NAMALWA (cell line): ENCODE data around the gene CCDC12.

ENCODE experiments used
- DNase-seq: peaks from one replicate; pipeline ENCODE4 v3.0.0-alpha.2; 2015; ENCODE audit warnings: low spot score

The CCDC12 gene

DNA sequence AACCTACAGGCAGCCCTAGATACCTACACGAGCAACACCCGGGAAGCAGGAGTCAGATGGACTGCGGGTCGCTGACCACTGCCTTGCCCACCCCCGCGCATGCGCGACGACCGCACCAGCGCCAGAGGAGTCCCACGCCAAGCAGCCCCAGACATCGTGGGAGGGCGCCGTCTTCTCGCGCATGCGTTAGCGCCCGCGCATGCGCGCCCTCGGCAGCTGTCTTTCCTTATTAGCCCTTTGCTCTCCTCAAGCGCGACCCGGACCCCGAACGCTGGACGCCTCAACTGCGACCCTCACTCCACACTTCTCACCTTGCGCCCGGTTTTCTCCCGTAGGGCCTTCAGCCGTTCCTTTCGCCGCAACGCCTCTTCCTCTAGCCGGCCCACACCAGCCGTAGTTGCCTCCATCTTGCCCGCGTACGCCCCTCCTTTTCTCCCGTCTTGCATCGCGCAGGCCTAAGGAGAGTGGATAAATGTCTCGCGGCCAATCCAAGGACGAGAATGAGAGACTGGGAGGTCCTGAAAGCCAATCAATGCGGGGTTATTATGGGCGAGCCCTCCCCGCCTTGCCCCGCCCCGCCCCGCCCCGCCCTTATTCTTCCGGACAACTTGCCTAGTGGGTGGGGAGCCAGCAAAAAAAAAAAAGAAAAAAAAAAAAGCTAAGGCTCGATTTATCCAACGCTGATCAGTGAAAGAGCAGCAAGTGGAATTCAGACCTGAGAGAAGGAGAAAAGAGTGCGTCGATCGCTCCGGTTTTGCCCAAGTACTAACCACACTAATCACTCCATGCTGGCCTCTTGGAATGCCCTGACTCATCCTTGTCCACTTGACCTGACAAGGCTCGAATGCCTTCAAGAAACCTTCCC is at the start of gene CCDC12:
CCDC12 (minus strand) TSS at position 420 of the 865 bp plus-strand sequence; CDS start at position 407, 13 bp downstream.
- DNase-seq = peak; percentile 96

DNA sequence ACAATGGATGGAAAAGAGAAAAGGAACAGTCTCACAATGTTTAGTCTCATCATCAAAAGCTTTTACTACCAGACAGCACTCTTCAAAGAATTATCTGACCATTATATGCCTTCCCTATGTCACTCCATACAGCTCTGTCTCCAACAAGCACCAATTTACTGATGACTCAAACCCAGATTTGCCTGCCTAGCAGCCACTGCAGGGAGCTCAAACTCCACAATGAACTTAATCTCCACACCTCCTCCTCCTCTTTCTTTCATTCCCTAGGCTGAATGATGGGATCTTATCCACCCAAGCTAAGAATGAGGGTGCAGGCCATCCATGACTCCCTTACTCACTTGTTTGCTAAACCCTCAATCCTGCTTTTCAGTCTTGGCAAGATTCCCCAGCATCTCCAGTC is 48.4 kb upstream of the CCDC12 start:
- DNase-seq = no peak

DNA sequence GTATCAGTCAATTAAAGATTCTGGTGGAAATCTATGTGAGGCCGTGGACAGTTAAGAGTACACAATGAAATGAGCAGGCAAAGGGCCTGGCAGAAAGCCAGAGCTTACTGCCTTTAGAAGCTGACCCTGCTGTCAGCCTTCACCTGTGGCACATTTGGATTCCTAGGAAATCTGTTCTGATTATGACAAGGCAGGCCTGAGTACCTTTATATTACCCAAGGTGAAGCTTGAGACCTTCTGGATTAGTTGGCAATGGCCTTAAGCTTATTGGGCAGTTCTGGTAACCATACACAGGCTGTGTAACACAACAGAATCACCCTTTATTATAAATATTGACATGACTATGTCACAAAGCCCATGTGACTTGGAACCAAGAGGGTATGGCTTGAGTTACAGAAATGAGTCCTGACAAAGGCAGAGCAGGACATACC is 46.1 kb upstream of the CCDC12 start:
- DNase-seq = no peak

DNA sequence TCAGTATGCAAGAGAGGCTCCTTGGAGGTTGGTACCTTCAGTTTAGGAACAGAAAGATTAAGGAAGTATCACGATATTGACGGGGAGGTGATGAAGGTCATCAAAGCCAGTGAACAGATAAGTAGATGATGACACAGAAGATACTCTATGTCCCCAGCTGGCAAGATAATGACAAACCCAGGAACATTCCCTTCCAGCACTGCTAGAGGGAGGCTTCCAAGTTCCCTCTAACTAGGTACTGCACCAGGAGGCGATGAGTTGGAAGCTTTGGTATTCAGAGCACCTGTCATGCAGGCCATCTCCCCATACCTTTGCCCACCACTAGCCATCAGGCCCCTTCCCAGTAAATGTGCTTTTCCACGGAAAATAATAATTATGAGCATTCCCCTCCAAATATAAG is 43.8 kb upstream of the CCDC12 start:
- DNase-seq = no peak

DNA sequence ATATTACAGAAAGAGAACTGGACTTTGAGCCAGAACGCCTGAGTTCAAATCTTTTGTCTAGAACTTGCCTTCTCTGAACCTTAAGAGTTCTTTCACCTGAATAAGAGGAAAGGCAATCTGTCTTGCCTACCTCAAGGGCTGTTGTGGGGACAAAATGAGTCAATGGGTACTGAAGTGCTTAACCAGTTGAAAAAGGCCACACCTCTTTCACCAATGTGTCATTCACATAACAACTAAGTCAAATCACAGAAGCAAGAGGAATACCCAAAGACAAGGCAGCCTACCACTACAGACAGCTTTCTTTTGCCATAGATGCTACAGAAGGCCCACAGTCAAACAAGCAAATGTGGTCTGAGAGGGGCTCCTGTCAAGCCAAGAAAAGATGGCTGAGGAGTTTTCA is 42.7 kb upstream of the CCDC12 start:
- no peak for DNase-seq

DNA sequence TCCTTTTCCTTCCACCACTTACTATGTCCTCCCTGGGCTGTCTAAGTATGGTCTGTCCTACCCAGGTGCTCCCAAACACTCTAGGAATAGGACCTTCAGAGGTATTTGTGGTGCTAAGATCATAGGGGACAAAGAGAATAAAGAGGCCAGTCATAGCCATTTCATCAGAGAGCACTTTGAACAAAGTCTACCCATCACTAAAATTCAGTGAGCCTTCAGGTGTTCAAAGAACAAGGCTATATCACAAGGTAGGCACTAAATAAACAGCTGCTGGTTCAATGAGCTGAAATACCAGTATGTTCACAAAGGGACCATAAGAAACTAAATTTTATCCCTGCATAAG is 41.7 kb upstream of the CCDC12 start:
- DNase-seq = no peak

DNA sequence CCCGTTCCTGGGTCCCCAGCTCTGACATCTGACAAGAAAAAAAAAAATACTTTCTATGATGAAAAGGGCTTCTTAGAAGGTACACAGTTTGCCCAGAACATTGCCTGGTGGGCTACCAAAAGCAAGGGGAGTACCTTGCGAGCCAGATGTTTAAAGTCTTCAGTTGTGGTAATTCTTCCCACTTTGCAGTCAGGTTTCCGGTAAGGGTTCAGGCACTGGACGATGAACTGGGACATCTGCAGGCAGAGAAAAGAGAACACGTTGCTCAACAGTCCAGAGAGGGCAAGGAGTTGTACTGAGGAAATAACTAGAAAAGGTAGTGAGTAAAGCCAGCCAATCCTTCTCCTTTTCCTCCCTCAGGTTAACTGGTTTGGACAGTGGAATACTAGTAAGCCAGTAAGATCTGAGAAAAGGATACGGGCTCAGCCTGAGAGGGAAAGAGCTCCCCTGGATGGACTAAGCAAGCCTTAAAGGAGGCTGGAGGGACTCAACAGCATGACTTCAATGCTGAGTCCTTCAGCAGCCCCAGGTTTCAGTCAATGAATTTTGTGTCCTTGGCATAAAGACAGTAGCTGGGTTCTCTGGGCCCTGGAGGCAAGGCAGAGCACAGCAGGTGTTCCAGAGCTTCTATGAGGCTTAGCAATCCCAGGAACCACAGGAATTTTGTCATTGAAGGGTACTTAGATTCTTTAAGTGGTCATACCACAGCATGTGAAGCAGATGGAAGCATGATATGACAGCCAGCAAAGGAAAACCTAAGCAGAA is 41.1 kb upstream of the CCDC12 start:
- DNase-seq = no peak

DNA sequence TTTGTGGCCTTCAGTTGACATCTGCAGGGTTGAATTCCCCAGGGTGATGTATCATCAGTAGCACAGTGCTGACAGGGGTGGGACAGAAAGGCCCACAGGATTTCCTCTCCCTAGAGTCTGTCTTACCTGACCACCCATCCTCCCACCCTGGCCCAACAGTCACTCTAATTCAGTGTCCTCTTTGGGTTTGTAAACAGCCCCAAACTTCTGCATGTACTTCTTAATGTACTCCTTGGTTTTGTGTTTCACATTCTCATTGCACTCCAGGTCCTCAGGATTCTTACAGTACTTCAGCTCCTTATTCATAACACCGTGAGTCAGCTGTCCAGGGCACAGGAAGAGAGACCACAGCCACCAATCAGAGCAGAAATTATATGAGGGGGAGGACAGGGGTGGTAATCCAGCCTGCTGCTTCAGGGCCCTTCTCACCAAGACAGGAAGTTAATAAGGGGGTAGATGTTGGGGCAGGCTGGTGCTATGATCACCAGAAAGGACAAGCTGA is 40.4 kb upstream of the CCDC12 start:
- peak; percentile 47 for DNase-seq

DNA sequence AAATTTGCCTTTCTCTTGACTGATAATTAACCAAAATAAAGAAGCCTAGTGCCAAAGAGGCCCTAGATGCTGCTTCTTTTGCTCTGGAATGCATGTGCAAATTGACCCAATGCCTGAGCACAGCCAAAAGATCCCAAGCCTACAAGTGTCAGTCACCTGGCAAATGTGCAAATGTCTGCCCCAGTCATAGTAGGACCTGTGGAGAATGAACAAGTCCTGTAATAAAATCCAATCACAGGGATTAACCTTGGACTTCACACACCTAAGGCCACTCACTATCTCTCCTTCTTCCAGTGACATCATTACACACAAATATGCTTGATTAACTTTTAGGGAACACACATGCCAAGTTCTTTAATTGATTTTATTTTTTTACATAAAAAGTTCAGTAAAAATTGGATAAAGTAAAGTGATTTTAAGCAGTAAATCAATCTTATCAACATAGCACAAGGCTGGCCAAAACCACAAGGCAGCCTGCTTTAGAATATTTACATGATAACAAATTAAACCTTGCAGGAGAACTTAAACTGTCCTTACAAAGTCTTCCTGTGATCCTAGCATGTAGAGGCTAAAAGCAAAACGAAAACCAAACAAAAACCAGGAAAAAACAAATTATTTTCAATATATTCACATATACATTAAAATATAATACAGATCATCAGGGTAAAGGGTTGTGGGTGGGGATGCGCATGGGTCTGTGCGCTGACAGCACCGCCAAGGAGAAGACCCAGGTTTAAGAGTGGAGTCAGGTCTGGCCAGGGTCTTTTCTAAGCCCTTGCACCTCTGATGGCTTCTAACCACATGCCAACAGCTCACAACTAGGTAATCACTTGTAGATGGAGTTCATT is 39.8 kb upstream of the CCDC12 start:
- DNase-seq = no peak

DNA sequence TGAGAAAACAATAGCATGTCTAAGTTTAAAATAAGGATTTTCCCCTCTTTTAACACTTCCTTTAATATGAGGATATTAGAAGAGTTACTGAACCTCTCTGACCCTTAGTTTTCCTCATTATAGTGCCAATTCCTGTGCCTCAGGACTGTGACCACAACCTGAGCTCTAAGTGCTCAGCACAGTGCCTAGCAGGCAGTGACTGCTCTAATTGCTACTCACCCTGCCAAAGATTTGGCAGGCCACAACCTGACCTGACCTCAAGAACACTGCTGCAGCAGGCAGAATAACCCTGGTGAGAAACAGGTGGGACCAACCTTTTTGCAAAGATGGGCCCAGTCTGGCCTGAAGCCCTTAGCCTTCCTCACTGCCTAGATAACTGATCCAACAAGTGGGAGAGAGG is 38.6 kb upstream of the CCDC12 start:
- no peak for DNase-seq

DNA sequence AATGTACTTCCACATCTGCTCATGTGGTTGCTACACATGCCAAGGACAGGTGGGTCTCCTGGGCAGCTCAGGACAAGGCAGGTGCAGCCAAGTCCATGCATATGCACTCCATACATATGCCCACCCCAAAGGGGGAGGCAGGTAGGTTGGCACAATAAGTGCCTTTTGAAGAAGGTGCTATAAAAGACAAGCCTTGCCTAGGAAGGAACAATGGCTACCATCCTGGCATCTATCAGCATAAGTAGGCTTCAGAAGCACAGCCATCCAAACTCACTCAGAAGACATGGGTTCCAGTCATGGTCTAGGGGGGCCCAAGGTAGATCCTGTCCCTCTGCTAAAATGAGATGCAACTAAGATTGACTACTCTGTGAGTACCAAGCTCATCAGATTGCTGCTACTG is 37.5 kb upstream of the CCDC12 start:
- no peak for DNase-seq

DNA sequence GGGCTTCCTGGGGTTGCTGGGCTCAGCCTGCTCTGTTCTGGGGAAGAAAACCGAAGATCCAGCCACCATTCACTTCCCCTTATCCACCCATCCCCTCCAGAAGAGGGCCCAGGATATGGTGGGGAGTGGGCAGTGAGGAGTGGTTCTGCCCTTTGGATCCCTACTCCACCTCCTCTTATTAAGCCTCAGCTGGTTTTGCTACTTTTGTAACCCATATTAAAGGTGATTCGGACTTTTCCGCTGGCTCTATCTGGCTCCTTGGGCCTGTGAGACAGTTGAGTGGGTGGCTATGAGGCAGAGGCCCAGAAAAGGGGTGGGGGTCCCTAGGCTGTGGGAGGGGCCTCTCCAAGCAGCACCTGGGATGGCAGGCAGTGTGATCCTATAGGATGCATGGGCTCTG is 36.7 kb upstream of the CCDC12 start:
- DNase-seq = no peak

DNA sequence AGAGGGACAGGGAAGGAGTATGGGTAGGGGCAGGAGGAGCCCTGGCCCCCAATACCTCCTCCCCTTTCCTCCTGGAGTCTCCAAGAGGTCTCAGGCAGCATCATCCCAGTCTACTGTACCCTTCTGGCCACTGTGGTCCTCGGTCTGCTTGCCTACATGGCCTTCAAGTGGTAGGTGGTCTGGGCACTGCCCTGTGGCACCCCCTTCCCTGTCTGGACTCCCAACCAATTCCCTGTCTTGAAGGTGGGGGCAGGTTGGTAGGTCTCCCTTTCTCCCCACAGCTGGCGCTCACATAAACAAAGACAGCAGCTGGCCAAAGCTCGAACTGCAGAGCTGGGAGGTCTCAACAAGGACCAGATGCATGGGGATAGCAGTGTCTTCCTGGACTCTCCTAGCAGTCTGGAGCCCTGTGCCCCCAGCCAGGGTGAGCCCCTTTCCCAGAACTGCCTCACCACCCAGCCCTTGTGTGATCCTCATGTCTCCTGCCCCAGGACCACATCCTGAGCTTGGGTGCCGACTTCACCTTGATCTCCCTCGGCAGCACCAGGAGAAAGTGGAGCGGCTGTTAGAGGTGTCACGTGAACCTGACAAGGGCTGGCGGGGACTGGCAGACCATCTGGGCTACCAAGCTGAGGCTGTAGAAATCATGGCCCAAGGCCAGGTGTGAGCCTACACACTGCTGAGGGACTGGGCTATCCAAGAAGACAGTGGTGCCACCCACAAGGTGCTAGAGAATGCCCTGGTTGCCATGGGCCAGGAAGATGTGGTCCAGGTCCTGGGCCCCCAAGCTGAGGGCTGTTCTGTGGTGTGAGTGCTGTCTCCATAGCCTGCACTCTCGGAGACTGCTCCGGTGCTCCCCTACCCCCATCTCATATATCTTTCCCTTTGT is 36.0 kb upstream of the CCDC12 start:
- no peak for DNase-seq

DNA sequence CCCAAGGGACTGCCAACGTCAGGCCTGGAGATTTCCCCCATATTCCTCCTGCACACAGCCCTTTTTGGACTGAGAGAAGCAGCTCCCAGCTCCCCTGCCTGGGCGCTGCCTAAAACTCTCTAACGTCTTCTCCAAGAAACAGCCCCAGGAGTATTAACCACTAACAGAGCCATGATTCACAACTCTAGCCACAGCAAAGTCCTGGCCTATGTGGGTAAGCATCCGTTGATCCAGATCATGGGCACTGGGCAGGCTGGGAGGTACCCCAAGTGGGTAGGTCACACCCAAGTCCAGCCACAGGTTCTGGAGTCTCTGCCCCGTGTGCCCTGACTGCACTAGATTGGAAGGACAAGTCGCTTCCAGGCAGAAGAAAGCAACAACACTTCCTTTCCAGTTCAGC is 34.8 kb upstream of the CCDC12 start:
- no peak for DNase-seq

DNA sequence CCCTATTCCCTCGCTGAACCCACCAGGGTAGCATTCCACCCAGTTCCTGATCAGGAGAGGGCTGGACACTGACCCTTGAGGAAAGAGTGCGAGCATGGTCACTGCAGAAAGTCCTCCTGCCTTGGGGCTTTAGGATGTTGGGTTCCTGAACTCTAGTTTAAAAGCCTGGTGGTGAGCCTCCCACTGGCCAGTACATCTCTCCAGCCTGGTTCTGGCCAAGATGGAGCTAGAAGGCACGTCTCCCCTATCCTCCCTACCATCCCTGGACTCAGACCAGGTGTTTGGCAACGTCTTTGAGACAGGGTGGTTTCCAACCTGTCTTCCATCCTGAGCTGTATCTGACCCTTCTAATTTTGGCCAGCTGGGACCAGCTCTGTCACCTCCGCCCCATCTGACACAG is 34.4 kb upstream of the CCDC12 start:
- no peak for DNase-seq

DNA sequence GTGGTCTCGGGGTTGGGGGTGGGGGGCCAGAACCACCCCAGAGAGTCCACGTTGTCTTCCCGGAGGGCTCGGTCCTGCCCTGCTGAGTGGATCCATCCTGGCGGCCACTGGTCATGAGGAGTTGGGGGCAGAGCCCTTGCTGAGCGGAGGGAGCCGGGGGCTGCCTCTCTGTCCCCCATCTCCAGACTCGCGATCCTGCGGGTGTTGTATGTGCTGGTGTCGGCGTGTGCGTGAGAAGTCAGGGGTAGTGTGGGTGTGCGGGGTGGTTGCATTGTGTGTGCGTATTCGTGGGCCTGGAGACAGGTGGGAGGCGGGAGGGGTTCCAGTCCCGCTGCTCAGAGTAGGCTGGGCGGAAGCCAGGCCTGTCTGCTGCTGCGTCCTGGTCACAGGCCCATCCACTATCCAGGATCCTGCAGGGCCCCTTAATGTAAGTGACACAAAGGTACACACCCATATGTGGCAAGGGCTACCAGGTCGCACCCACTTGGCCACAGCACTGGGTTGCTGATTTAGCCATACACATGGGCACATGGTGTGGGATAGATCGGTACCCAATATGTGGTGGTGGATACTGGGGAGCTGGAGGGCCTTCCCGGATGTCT is 33.7 kb upstream of the CCDC12 start:
- no peak for DNase-seq

DNA sequence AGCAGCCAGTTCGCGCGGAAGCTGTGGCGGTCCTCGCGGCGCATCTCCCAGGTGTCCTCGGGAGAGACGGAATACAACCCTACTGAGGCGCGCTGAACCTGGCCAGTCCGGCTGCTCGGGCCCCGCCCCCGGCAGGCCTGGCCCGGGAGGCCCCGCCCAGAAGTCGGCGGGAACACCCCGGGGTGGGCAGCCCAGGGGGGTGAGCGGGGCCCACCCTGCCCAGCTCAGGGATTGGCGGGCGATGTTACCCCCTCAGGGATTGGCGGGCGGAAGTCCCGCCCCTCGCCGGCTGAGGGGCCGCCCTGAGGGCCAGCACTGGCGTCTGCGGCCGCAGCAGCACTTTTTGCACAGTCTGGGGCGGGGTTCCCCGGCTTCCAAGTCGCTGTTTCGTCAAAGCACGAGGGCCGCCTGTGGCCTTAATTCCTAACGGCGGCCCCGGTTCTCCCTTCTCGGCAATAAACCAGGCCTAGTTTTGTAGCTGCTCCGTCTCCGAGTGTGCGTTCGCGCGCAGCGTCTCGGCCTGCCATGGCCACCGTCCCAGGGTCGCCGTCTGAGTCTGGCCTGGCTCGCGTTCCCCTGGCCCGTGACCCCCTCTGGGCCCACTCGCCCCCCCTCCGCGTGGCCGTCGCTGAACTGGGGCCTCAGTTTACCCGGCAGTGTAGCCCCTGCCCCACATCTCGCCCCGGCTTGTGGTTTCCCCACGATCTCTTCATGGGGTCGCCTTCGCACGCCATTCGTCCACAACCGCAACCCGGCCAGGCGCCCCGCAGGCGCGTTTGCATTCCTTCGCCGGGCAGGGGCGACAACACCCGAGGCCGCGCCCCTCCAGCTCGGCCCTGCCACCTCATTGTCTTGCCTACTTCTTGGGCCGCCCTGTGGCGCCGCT is 32.9 kb upstream of the CCDC12 start:
- DNase-seq = no peak

DNA sequence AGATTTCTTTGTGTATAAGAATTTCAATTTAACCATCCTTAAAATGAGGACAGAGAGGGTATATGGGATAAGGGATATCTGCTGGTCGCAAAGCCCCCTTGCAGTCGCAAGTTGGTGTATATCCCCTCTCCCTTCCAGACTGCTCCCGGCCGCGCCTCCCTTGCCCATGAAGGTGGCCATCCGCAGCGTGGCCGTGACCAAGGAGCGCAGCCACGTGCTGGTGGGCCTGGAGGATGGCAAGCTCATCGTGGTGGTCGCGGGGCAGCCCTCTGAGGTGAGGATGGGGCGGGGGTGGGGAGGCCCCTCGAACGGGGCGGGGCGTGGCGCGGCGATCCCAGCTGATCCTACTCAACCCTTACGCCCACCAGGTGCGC is 32.3 kb upstream of the CCDC12 start:
- no peak for DNase-seq

DNA sequence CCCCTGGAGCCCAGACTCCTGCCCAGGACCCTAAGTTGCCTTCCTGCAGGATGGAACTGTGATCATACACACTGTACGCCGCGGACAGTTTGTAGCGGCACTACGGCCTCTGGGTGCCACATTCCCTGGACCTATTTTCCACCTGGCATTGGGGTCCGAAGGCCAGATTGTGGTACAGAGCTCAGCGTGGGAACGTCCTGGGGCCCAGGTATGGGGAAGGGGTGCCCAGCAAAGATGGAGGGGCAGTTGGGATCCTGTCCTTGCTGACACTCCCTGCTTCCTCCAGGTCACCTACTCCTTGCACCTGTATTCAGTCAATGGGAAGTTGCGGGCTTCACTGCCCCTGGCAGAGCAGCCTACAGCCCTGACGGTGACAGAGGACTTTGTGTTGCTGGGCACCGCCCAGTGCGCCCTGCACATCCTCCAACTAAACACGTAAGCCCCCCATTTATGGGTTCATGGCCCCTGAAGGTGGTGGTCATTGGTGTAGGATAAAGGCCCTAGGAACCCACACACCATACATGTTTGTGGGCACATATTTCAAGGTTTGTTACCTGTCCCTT is 31.8 kb upstream of the CCDC12 start:
- no peak for DNase-seq
